HepG2 (cell line): ENCODE data around the gene PTPRCAP. TPM values are rescaled to one million over a fixed set of nuclear protein-coding genes. Genes with fewer than 3 reads are reported as not detected.

Experiments
- CEBPB ChIP-seq: IDR thresholded peaks from 2 replicates; pipeline ENCODE4 v1.6.1; 2011; ENCODE audit warnings: low read depth, low read length, improper control_type of control experiment, borderline replicate concordance
- CHD4 ChIP-seq: fragments of 200-600 bp; sonication (generic); IDR thresholded peaks from 2 replicates; pipeline ENCODE4 v1.7.0; 2017; ENCODE audit warnings: mild to moderate bottlenecking, low read length, borderline replicate concordance
- CSRNP1 ChIP-seq: sonication (generic); formaldehyde crosslinking; IDR thresholded peaks from 2 replicates; pipeline ENCODE4 v1.8.1; 2023; ENCODE audit warnings: mild to moderate bottlenecking, missing genetic modification reagents
- FOXM1 ChIP-seq: sonication (generic); formaldehyde crosslinking; IDR thresholded peaks from 2 replicates; pipeline ENCODE4 v1.5.0; 2020; ENCODE audit warnings: missing genetic modification reagents
- HOXA9 ChIP-seq: sonication (generic); formaldehyde crosslinking; IDR thresholded peaks from 2 replicates; pipeline ENCODE4 v1.8.1; 2022; ENCODE audit warnings: missing genetic modification reagents, mild to moderate bottlenecking, moderate library complexity, borderline replicate concordance
- MIXL1 ChIP-seq: IDR thresholded peaks from 2 replicates; pipeline ENCODE4 v1.6.1; 2016
- PATZ1 ChIP-seq: sonication (generic); formaldehyde crosslinking; IDR thresholded peaks from 2 replicates; pipeline ENCODE4 v1.4.0; 2020; ENCODE audit warnings: missing genetic modification reagents
- PAX8 ChIP-seq: sonication (generic); formaldehyde crosslinking; IDR thresholded peaks from 2 replicates; pipeline ENCODE4 v1.8.0; 2022; ENCODE audit warnings: mild to moderate bottlenecking, missing genetic modification reagents, borderline replicate concordance
- PHF8 ChIP-seq: sonication (generic); formaldehyde crosslinking; IDR thresholded peaks from 2 replicates; pipeline ENCODE4 v1.5.0; 2020; ENCODE audit warnings: missing genetic modification reagents
- THAP9 ChIP-seq: sonication (generic); formaldehyde crosslinking; IDR thresholded peaks from 2 replicates; pipeline ENCODE4; 2020; ENCODE audit warnings: missing genetic modification reagents, mild to moderate bottlenecking, borderline replicate concordance
- THYN1 ChIP-seq: sonication (generic); formaldehyde crosslinking; IDR thresholded peaks from 2 replicates; pipeline ENCODE4 v1.8.1; 2023; ENCODE audit warnings: low read depth, mild to moderate bottlenecking, moderate library complexity, missing genetic modification reagents, borderline replicate concordance
- WIZ ChIP-seq: sonication (generic); formaldehyde crosslinking; IDR thresholded peaks from 2 replicates; pipeline ENCODE4 v1.5.1; 2020; ENCODE audit warnings: mild to moderate bottlenecking, missing genetic modification reagents
- ZBTB2 ChIP-seq: sonication (generic); formaldehyde crosslinking; IDR thresholded peaks from 2 replicates; pipeline ENCODE4 v1.8.0; 2022; ENCODE audit warnings: low read depth, missing genetic modification reagents
- ZFX ChIP-seq: sonication (generic); formaldehyde crosslinking; IDR thresholded peaks from 2 replicates; pipeline ENCODE4 v1.4.0; 2020; ENCODE audit warnings: mild to moderate bottlenecking, low read depth, missing genetic modification reagents, moderate library complexity
- ZNF12 ChIP-seq: sonication (generic); formaldehyde crosslinking; IDR thresholded peaks from 2 replicates; pipeline ENCODE4 v1.5.0; 2020; ENCODE audit warnings: missing genetic modification reagents
- ZNF143 ChIP-seq: sonication (generic); formaldehyde crosslinking; IDR thresholded peaks from 2 replicates; pipeline ENCODE4 v1.4.0; 2020; ENCODE audit warnings: missing genetic modification reagents
- ZNF274 ChIP-seq: sonication (generic); formaldehyde crosslinking; IDR thresholded peaks from 2 replicates; pipeline ENCODE4 v1.5.1; 2020; ENCODE audit warnings: mild to moderate bottlenecking, missing genetic modification reagents
- ZNF431 ChIP-seq: sonication (generic); formaldehyde crosslinking; IDR thresholded peaks from 2 replicates; pipeline ENCODE4 v1.9.0; 2022; ENCODE audit warnings: missing genetic modification reagents, low read depth, mild to moderate bottlenecking, borderline replicate concordance
- ZNF883 ChIP-seq: sonication (generic); formaldehyde crosslinking; IDR thresholded peaks from 2 replicates; pipeline ENCODE4 v1.5.1; 2020; ENCODE audit warnings: mild to moderate bottlenecking, missing genetic modification reagents; ENCODE audit errors: not compliant biosample characterization
- ZSCAN5A ChIP-seq: sonication (generic); formaldehyde crosslinking; IDR thresholded peaks from 2 replicates; pipeline ENCODE4 v1.8.0; 2022; ENCODE audit warnings: mild to moderate bottlenecking, missing genetic modification reagents, borderline replicate concordance
- polyA plus RNA-seq, 8 experiments: library from polyadenylated mRNA; depleted of rRNA in 3 of 8; stranded (reverse) in 7 of 8; unstranded in 1 of 8; fragments of >200 nt; fragmentation: Illumina TruSeq in 4 of 8; extraction: Trizol in 4 of 8; gene quantifications; 2 replicates each; pipeline versions ENCODE4 v1.2.1 to v1.2.3, GENCODE V29; 2011 to 2016; ENCODE audit warnings: low read depth in 4 of 8, missing spikeins in 1 of 8, mixed read lengths in 1 of 8; ENCODE audit not compliant: insufficient read depth in 1 of 8
- total RNA-seq, 5 experiments: library from RNA; depleted of rRNA; stranded (reverse); fragments of >200 nt; fragmentation: Illumina TruSeq; extraction: Trizol; gene quantifications; 2 replicates each; pipeline ENCODE4 v1.2.3, GENCODE V29; 2016; ENCODE audit warnings: low read depth in 1 of 5

Gene PTPRCAP
- total and polyA plus RNA-seq, 2 of the 13 experiments (the other 11 are each of a cell fraction or from before 2014, with no cell fraction given), result 0.60 to 0.70 TPM

- TF ChIP-seq THYN1 (CRISPR knock-in tag) (no peak), ZNF431 (CRISPR knock-in tag) (no peak), WIZ (CRISPR knock-in tag) (peak; percentile 80; the same call in 1 of the 2 replicates), CHD4 (no peak), CEBPB (no peak), CSRNP1 (CRISPR knock-in tag) (peak; percentile 50), ZBTB2 (CRISPR knock-in tag) (no peak), ZNF12 (no peak), ZFX (CRISPR knock-in tag) (no peak), PAX8 (0 out of 2 replicates have a peak, but pooled peaks have one; percentile 12), PHF8 (peak; percentile 39; the same call in 1 of the 2 replicates), ZNF143 (CRISPR knock-in tag) (no peak), PATZ1 (no peak), HOXA9 (CRISPR knock-in tag) (no peak), ZNF274 (CRISPR knock-in tag) (peak; percentile 79), ZNF883 (CRISPR knock-in tag) (peak; percentile 63), FOXM1 (CRISPR knock-in tag) (no peak), MIXL1 (CRISPR knock-in tag) (no peak), ZSCAN5A (CRISPR knock-in tag) (no peak), THAP9 (CRISPR knock-in tag) (0 out of 2 replicates have a peak, but pooled peaks have one; percentile 32)
Measured at GRCh38 chr11:67400942-67401494, 36.5 kb downstream of the PTPRCAP start (continued).
